ENCODE data around the gene CRELD2. TPM values are rescaled to one million over a fixed set of nuclear protein-coding genes. Genes with fewer than 3 reads are reported as not detected.

CRELD2 gene
- total and polyA plus RNA-seq, 7 donors = 8.8 to 14.1 (median 11.6) TPM

DNA sequence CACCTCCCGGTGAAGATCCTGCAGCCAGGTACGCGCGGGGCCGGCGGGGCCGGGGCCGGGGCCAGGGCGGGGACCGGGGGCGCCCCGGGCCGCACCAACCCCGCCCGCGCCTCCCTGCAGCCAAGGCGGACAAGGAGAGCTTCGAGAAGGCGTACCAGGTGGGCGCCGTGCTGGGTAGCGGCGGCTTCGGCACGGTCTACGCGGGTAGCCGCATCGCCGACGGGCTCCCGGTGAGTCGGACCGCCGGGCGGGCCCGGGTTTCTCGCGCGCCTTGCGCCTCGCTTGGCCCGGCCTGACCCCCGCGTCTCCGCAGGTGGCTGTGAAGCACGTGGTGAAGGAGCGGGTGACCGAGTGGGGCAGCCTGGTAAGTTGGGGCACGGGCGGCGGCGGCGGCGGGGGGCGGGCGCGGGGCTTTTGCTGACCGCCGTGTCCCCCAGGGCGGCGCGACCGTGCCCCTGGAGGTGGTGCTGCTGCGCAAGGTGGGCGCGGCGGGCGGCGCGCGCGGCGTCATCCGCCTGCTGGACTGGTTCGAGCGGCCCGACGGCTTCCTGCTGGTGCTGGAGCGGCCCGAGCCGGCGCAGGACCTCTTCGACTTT lies 42.7 kb downstream of the CRELD2 start:
- ATAC-seq = no peak
- TF ChIP-seq, protein P1, sequence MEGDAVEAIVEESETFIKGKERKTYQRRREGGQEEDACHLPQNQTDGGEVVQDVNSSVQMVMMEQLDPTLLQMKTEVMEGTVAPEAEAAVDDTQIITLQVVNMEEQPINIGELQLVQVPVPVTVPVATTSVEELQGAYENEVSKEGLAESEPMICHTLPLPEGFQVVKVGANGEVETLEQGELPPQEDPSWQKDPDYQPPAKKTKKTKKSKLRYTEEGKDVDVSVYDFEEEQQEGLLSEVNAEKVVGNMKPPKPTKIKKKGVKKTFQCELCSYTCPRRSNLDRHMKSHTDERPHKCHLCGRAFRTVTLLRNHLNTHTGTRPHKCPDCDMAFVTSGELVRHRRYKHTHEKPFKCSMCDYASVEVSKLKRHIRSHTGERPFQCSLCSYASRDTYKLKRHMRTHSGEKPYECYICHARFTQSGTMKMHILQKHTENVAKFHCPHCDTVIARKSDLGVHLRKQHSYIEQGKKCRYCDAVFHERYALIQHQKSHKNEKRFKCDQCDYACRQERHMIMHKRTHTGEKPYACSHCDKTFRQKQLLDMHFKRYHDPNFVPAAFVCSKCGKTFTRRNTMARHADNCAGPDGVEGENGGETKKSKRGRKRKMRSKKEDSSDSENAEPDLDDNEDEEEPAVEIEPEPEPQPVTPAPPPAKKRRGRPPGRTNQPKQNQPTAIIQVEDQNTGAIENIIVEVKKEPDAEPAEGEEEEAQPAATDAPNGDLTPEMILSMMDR (IDR thresholded peaks at IDR 0.05) = no peak
- Histone ChIP-seq H3K9me3 (no peaks in the 10 kb centered on the region), H3K4me3 (peak overlapping the region; percentile 86), H3K4me1 (peaks cover 41% of the 10 kb centered on the region), H3K36me3 (ENCODE audit: insufficient read depth in 1 of 2, low read depth in 1 of 2) (peaks cover 9 to 23% of the 10 kb centered on the region in 2 donors), H3K27me3 (ENCODE audit: insufficient read depth in 3 of 3, low read length in 2 of 3) (no peaks in the 10 kb centered on the region), H3K27ac (peak overlapping the region; percentile 97)
- intact Hi-C loops (cut with DNase I) = loop anchor here (2.0 kb wide), 2 partner anchors 24 to 26 kb away; no protein-coding TSS in a partner anchor
- peak; percentile 55 to 76 for DNase-seq
- 0 to 1% (median 1%) methylated on average over 47 to 84 of the region's 84 CpGs for WGBS, 3 donors

DNA sequence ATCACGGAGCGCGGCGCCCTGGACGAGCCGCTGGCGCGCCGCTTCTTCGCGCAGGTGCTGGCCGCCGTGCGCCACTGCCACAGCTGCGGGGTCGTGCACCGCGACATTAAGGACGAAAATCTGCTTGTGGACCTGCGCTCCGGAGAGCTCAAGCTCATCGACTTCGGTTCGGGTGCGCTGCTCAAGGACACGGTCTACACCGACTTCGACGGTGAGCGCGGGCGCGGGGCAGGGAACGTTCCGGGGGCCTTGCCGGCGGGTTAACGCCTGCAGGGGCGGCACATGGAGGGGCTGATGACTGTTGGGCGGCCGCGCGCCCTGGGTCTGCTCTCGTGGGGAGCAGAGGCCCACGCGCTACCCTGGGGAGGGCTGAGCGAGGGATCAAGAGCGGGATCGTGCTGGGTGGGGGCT lies 43.2 kb downstream of the CRELD2 start:
- Histone ChIP-seq H3K27me3 (ENCODE audit: insufficient read depth in 3 of 3, low read length in 2 of 3) (no peaks in the 10 kb centered on the region), H3K36me3 (ENCODE audit: insufficient read depth in 1 of 2, low read depth in 1 of 2) (peaks cover 9 to 23% of the 10 kb centered on the region in 2 donors), H3K4me3 (peak overlapping the region; percentile 86), H3K9me3 (no peaks in the 10 kb centered on the region), H3K27ac (peak overlapping the region; percentile 97), H3K4me1 (peaks cover 46% of the 10 kb centered on the region)
- TF ChIP-seq, protein P1 (IDR thresholded peaks at IDR 0.05) = no peak
- DNase-seq (peak in 1 of 2 donors; percentile 64), ATAC-seq (no peak)
- intact Hi-C loops (cut with DNase I) = loop anchor here (2.0 kb wide), 2 partner anchors 25 to 27 kb away; no protein-coding TSS in a partner anchor
- WGBS, 3 donors = 2 to 7% (median 5%) methylated on average over 49 of the region's 49 CpGs

DNA sequence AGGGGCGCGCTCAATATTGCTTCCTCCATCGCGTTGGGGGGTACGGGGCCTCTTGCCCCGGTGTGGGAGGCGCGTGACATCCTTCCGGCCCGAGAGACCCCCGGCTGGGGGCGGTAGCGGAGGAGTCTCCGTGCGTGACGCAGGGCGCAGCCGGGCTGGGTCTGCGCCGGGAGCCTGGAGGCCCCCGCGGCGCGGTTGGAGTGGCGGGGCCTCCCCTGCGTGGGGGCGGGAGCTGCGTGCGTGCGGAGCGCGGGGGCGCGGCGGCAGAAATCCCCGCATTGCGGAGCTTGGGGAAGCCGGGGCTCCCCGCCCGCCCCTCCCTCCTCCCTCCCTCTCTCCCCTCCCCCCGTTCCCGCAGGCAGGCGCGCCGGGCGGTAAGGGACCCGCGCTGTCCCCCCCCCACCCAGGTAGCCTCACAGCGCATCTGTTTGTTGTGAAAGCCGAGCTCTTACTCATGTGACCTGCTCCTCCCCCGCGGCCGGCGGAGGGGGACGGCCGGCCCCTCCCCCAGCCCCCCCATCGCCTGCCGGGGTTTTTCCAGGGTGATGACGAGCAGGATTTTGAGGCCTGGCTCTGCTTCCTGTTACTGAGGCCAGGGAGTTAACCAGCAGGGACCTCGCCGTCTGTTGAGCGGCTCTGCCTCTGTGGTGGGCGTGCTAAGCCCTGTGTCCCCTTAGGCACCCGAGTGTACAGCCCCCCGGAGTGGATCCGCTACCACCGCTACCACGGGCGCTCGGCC lies 43.7 kb downstream of the CRELD2 start:
- ATAC-seq (peak; percentile 65 to 78 (median 72)), DNase-seq (peak; percentile 94 to 96)
- H3K27ac ChIP-seq = peak overlapping the region; percentile 97
- H3K9me3 ChIP-seq = no peaks in the 10 kb centered on the region
- H3K4me1 ChIP-seq = peaks cover 52% of the 10 kb centered on the region
- 3 to 7% (median 5%) methylated on average over 17 to 70 of the region's 70 CpGs for WGBS, 3 donors
- H3K36me3 ChIP-seq (ENCODE audit: insufficient read depth in 1 of 2, low read depth in 1 of 2) = peaks cover 9 to 23% of the 10 kb centered on the region in 2 donors
- no peaks in the 10 kb centered on the region for H3K27me3 ChIP-seq (ENCODE audit: insufficient read depth in 3 of 3, low read length in 2 of 3)
- TF ChIP-seq, protein P1 (IDR thresholded peaks at IDR 0.05) = no peak
- H3K4me3 ChIP-seq = peak overlapping the region; percentile 86
- intact Hi-C loops (cut with DNase I) = no loop called here

DNA sequence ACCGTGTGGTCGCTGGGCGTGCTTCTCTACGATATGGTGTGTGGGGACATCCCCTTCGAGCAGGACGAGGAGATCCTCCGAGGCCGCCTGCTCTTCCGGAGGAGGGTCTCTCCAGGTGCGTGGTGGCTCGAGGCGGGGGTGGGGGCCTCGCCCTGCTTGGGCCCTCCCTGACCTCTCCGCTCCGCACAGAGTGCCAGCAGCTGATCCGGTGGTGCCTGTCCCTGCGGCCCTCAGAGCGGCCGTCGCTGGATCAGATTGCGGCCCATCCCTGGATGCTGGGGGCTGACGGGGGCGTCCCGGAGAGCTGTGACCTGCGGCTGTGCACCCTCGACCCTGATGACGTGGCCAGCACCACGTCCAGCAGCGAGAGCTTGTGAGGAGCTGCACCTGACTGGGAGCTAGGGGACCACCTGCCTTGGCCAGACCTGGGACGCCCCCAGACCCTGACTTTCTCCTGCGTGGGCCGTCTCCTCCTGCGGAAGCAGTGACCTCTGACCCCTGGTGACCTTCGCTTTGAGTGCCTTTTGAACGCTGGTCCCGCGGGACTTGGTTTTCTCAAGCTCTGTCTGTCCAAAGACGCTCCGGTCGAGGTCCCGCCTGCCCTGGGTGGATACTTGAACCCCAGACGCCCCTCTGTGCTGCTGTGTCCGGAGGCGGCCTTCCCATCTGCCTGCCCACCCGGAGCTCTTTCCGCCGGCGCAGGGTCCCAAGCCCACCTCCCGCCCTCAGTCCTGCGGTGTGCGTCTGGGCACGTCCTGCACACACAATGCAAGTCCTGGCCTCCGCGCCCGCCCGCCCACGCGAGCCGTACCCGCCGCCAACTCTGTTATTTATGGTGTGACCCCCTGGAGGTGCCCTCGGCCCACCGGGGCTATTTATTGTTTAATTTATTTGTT lies 44.6 kb downstream of the CRELD2 start:
- Histone ChIP-seq H3K9me3 (no peaks in the 10 kb centered on the region), H3K36me3 (ENCODE audit: insufficient read depth in 1 of 2, low read depth in 1 of 2) (peaks cover 9 to 23% of the 10 kb centered on the region in 2 donors), H3K4me3 (peak overlapping the region; percentile 86), H3K4me1 (peaks cover 60% of the 10 kb centered on the region), H3K27me3 (ENCODE audit: insufficient read depth in 3 of 3, low read length in 2 of 3) (no peaks in the 10 kb centered on the region), H3K27ac (peak overlapping the region; percentile 97)
- TF ChIP-seq, protein P1 (IDR thresholded peaks at IDR 0.05) = no peak
- peak; percentile 50 to 74 for DNase-seq
- ATAC-seq = peak in 2 of 4 donors; percentile 0 to 11
- WGBS, 3 donors = 57 to 64% (median 57%) methylated on average over 63 of the region's 63 CpGs
- intact Hi-C loops (cut with DNase I) = no loop called here

Data from psoas muscle (tissue), 8 donors.